HepG2 (cell line): Measurements from ENCODE around the gene ZNF90. TPM values are rescaled to one million over a fixed set of nuclear protein-coding genes. Genes with fewer than 3 reads are reported as not detected.

Experiments used
- FOXK2 ChIP-seq: fragments of 450-650 bp; IDR thresholded peaks from 2 replicates; pipeline ENCODE4 v1.6.1; 2016
- GMEB1 ChIP-seq: sonication (generic); formaldehyde crosslinking; IDR thresholded peaks from 2 replicates; pipeline ENCODE4 v1.5.1; 2020; ENCODE audit warnings: missing genetic modification reagents, mild to moderate bottlenecking, borderline replicate concordance
- GRHL1 ChIP-seq: sonication (generic); formaldehyde crosslinking; conservative IDR thresholded peaks from 2 replicates; pipeline ENCODE4 v1.8.0; 2022; ENCODE audit warnings: missing genetic modification reagents
- HCFC1 ChIP-seq: fragments of 150-350 bp; IDR thresholded peaks from 2 replicates; pipeline ENCODE4 v1.6.1; 2014; ENCODE audit warnings: low read depth, low read length
- ISX ChIP-seq: sonication (generic); formaldehyde crosslinking; conservative IDR thresholded peaks from 2 replicates; pipeline ENCODE4 v1.5.0; 2020; ENCODE audit warnings: missing genetic modification reagents
- KLF16 ChIP-seq, 2 experiments: sonication (generic) in 1 of 2; formaldehyde crosslinking in 1 of 2; IDR thresholded peaks; 2 replicates each; pipeline versions ENCODE4 v1.6.1 to v1.8.0; 2016 to 2023; ENCODE audit warnings: missing genetic modification reagents in 2 of 2, missing compliant biosample characterization in 1 of 2
- NR2F1 ChIP-seq, 2 experiments: fragments of 450-650 bp in 1 of 2; formaldehyde crosslinking in 1 of 2; IDR thresholded peaks; 2 replicates each; pipeline versions ENCODE4 v1.5.0 to v1.6.1; 2016 to 2020; ENCODE audit warnings: mild to moderate bottlenecking in 1 of 2, missing compliant biosample characterization in 1 of 2, missing genetic modification reagents in 1 of 2, moderate library complexity in 1 of 2
- RELA ChIP-seq: sonication (generic); formaldehyde crosslinking; IDR thresholded peaks from 2 replicates; pipeline ENCODE4 v1.4.0; 2020; ENCODE audit warnings: missing genetic modification reagents
- SP4 ChIP-seq: sonication (generic); formaldehyde crosslinking; IDR thresholded peaks from 2 replicates; pipeline ENCODE4 v1.8.1; 2023; ENCODE audit warnings: mild to moderate bottlenecking, missing genetic modification reagents
- TARDBP ChIP-seq: sonication (generic); formaldehyde crosslinking; IDR thresholded peaks from 2 replicates; pipeline ENCODE4 v1.8.0; 2022; ENCODE audit warnings: mild to moderate bottlenecking, missing genetic modification reagents
- TMF1 ChIP-seq: sonication (generic); formaldehyde crosslinking; IDR thresholded peaks from 2 replicates; pipeline ENCODE4 v1.8.1; 2022; ENCODE audit warnings: low read depth, missing genetic modification reagents
- ZSCAN12 ChIP-seq: sonication (generic); formaldehyde crosslinking; IDR thresholded peaks from 2 replicates; pipeline ENCODE4 v1.9.0; 2021; ENCODE audit warnings: mild to moderate bottlenecking, missing genetic modification reagents
- polyA plus RNA-seq, 8 experiments: library from polyadenylated mRNA; depleted of rRNA in 3 of 8; stranded (reverse) in 7 of 8; unstranded in 1 of 8; fragments of >200 nt; fragmentation: Illumina TruSeq in 4 of 8; extraction: Trizol in 4 of 8; gene quantifications; 2 replicates each; pipeline versions ENCODE4 v1.2.1 to v1.2.3, GENCODE V29; 2011 to 2016; ENCODE audit warnings: low read depth in 4 of 8, missing spikeins in 1 of 8, mixed read lengths in 1 of 8; ENCODE audit not compliant: insufficient read depth in 1 of 8
- total RNA-seq, 5 experiments: library from RNA; depleted of rRNA; stranded (reverse); fragments of >200 nt; fragmentation: Illumina TruSeq; extraction: Trizol; gene quantifications; 2 replicates each; pipeline ENCODE4 v1.2.3, GENCODE V29; 2016; ENCODE audit warnings: low read depth in 1 of 5
- TF ChIP-seq, protein P1 (sequence below): IDR thresholded peaks from 2 replicates; pipeline ENCODE4 v1.4.0; 2020; ENCODE audit warnings: mild to moderate bottlenecking, missing genetic modification reagents
- TF ChIP-seq, protein P2 (sequence below): sonication (generic); formaldehyde crosslinking; IDR thresholded peaks from 2 replicates; pipeline ENCODE4 v1.4.0; 2020; ENCODE audit warnings: missing genetic modification reagents
- TF ChIP-seq, protein P3 (sequence below): sonication (generic); formaldehyde crosslinking; IDR thresholded peaks from 2 replicates; pipeline ENCODE4 v1.9.0; 2021; ENCODE audit warnings: missing genetic modification reagents, borderline replicate concordance
- TF ChIP-seq, protein P4 (sequence below): sonication (generic); formaldehyde crosslinking; IDR thresholded peaks from 2 replicates; pipeline ENCODE4 v1.4.0; 2020; ENCODE audit warnings: missing genetic modification reagents

Gene ZNF90
- total and polyA plus RNA-seq, 2 of the 13 experiments (the other 11 are each of a cell fraction or from before 2014, with no cell fraction given) = 2.1 to 3.8 TPM

DNA sequence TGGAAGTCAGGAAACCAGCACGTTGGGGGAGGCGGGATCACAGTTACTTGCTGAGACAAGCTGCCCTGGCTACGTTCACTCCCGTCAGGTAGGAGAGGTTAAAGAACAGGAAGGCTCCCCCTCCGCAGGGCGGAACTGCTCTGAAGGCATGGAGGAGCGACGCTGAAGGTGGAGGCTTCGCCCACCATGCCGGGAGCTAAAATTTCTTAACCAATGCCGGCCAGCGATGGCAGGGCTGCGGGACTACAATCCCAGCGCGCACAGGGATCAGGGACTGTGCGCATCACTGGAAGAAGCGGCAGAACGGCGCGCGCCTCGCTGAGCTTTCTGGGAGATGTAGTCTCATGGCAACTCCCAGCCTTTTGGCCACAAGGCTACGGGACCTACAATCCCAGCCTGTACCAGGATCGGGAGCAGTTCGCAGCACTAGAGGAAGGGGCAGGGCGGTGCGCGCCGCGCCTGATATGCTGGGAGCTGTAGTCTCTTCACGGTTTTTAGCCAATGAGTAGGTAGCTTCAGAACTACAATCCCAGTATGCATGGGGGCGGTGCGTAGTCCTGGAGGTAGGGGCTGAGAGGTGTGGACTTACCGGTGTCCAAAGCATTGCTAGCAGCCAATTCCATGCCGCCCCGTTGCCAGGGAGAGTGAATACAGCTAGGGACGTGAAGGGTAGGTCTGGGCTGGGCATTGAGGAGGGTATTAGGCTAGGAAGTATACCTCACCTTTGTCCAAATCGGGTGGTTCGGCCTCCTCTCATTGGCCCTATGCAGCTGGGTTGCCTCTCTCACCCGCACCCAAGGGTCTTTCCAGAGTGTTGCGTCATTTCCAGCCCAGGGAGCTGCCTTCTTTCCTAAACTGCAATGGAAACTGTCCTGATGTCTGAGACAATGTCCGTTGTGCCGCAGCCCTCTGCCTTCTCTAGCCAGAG is 25.7 kb upstream of the ZNF90 start (continued):
- TF ChIP-seq, protein P1, sequence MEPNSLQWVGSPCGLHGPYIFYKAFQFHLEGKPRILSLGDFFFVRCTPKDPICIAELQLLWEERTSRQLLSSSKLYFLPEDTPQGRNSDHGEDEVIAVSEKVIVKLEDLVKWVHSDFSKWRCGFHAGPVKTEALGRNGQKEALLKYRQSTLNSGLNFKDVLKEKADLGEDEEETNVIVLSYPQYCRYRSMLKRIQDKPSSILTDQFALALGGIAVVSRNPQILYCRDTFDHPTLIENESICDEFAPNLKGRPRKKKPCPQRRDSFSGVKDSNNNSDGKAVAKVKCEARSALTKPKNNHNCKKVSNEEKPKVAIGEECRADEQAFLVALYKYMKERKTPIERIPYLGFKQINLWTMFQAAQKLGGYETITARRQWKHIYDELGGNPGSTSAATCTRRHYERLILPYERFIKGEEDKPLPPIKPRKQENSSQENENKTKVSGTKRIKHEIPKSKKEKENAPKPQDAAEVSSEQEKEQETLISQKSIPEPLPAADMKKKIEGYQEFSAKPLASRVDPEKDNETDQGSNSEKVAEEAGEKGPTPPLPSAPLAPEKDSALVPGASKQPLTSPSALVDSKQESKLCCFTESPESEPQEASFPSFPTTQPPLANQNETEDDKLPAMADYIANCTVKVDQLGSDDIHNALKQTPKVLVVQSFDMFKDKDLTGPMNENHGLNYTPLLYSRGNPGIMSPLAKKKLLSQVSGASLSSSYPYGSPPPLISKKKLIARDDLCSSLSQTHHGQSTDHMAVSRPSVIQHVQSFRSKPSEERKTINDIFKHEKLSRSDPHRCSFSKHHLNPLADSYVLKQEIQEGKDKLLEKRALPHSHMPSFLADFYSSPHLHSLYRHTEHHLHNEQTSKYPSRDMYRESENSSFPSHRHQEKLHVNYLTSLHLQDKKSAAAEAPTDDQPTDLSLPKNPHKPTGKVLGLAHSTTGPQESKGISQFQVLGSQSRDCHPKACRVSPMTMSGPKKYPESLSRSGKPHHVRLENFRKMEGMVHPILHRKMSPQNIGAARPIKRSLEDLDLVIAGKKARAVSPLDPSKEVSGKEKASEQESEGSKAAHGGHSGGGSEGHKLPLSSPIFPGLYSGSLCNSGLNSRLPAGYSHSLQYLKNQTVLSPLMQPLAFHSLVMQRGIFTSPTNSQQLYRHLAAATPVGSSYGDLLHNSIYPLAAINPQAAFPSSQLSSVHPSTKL (CRISPR knock-in tag) = no peak
- no peak for TF ChIP-seq GRHL1 (CRISPR knock-in tag)
- no peak for TF ChIP-seq TMF1 (CRISPR knock-in tag)
- peak; percentile 73 for TF ChIP-seq HCFC1
- no peak for TF ChIP-seq TARDBP (CRISPR knock-in tag)
- TF ChIP-seq ZSCAN12 (CRISPR knock-in tag) = no peak
- TF ChIP-seq SP4 = peak; percentile 31; the same call in 1 of the 2 replicates
- TF ChIP-seq RELA (CRISPR knock-in tag) = no peak
- peak; percentile 97 for TF ChIP-seq GMEB1 (CRISPR knock-in tag)
- TF ChIP-seq, protein P2, sequence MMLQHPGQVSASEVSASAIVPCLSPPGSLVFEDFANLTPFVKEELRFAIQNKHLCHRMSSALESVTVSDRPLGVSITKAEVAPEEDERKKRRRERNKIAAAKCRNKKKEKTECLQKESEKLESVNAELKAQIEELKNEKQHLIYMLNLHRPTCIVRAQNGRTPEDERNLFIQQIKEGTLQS = 0 out of 2 replicates have a peak, but pooled peaks have one; percentile 41
- TF ChIP-seq FOXK2 = no peak
- TF ChIP-seq NR2F1 (CRISPR knock-in tag; IDR thresholded peaks at IDR 0.05) = no peak
- TF ChIP-seq, protein P3, sequence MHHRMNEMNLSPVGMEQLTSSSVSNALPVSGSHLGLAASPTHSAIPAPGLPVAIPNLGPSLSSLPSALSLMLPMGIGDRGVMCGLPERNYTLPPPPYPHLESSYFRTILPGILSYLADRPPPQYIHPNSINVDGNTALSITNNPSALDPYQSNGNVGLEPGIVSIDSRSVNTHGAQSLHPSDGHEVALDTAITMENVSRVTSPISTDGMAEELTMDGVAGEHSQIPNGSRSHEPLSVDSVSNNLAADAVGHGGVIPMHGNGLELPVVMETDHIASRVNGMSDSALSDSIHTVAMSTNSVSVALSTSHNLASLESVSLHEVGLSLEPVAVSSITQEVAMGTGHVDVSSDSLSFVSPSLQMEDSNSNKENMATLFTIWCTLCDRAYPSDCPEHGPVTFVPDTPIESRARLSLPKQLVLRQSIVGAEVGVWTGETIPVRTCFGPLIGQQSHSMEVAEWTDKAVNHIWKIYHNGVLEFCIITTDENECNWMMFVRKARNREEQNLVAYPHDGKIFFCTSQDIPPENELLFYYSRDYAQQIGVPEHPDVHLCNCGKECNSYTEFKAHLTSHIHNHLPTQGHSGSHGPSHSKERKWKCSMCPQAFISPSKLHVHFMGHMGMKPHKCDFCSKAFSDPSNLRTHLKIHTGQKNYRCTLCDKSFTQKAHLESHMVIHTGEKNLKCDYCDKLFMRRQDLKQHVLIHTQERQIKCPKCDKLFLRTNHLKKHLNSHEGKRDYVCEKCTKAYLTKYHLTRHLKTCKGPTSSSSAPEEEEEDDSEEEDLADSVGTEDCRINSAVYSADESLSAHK (CRISPR knock-in tag) = no peak
- TF ChIP-seq, protein P4, sequence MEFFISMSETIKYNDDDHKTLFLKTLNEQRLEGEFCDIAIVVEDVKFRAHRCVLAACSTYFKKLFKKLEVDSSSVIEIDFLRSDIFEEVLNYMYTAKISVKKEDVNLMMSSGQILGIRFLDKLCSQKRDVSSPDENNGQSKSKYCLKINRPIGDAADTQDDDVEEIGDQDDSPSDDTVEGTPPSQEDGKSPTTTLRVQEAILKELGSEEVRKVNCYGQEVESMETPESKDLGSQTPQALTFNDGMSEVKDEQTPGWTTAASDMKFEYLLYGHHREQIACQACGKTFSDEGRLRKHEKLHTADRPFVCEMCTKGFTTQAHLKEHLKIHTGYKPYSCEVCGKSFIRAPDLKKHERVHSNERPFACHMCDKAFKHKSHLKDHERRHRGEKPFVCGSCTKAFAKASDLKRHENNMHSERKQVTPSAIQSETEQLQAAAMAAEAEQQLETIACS = no peak
- TF ChIP-seq KLF16 (CRISPR knock-in tag; IDR thresholded peaks at IDR 0.05) = no peak
- TF ChIP-seq ISX (CRISPR knock-in tag) = no peak
